ENCODE results near the gene CPNE4. TPM values are rescaled to one million over a fixed set of nuclear protein-coding genes. Genes with fewer than 3 reads are reported as not detected.

Gene CPNE4
- total RNA-seq, 1 donor from 2014 or later, result not detected

GRCh38 chr3:131612745-131613144, 422.1 kb downstream of the CPNE4 start:
- no peaks in the 10 kb centered on the region for H3K4me1 ChIP-seq (ENCODE audit: control insufficient read depth in 3 of 3, insufficient read depth in 3 of 3, low read length in 3 of 3)
- no peaks in the 10 kb centered on the region for H3K27me3 ChIP-seq (ENCODE audit: control insufficient read depth in 3 of 3, insufficient read depth in 3 of 3, low read length in 3 of 3)
- no peak overlapping the region for H3K9ac ChIP-seq (ENCODE audit: low read depth in 1 of 3, low read length in 3 of 3)
- H3K4me3 ChIP-seq (ENCODE audit: low read length in 3 of 3), result no peak overlapping the region
- H3K36me3 ChIP-seq (ENCODE audit: control insufficient read depth in 3 of 3, insufficient read depth in 3 of 3, low read length in 3 of 3), result no peaks in the 10 kb centered on the region
- H3K27ac ChIP-seq (ENCODE audit: low read depth, low read length), result no peak overlapping the region
- no peaks in the 10 kb centered on the region for H3K9me3 ChIP-seq (ENCODE audit: control insufficient read depth in 3 of 3, low read length in 3 of 3)

GRCh38 chr3:131610174-131610573, 424.6 kb downstream of the CPNE4 start:
- no peak overlapping the region for H3K9ac ChIP-seq (ENCODE audit: low read depth in 1 of 3, low read length in 3 of 3)
- H3K36me3 ChIP-seq (ENCODE audit: control insufficient read depth in 3 of 3, insufficient read depth in 3 of 3, low read length in 3 of 3), result no peaks in the 10 kb centered on the region
- H3K4me3 ChIP-seq (ENCODE audit: low read length in 3 of 3), result no peak overlapping the region
- H3K27ac ChIP-seq (ENCODE audit: low read depth, low read length), result no peak overlapping the region
- H3K27me3 ChIP-seq (ENCODE audit: control insufficient read depth in 3 of 3, insufficient read depth in 3 of 3, low read length in 3 of 3), result no peaks in the 10 kb centered on the region
- no peaks in the 10 kb centered on the region for H3K4me1 ChIP-seq (ENCODE audit: control insufficient read depth in 3 of 3, insufficient read depth in 3 of 3, low read length in 3 of 3)
- H3K9me3 ChIP-seq (ENCODE audit: control insufficient read depth in 3 of 3, low read length in 3 of 3), result no peaks in the 10 kb centered on the region

GRCh38 chr3:131608741-131609140, 426.1 kb downstream of the CPNE4 start:
- no peak overlapping the region for H3K4me3 ChIP-seq (ENCODE audit: low read length in 3 of 3)

GRCh38 chr3:131608296-131608695, 426.5 kb downstream of the CPNE4 start:
- Histone ChIP-seq H3K4me1 (ENCODE audit: control insufficient read depth in 3 of 3, insufficient read depth in 3 of 3, low read length in 3 of 3) (no peaks in the 10 kb centered on the region), H3K27ac (ENCODE audit: low read depth, low read length) (no peak overlapping the region), H3K9ac (ENCODE audit: low read depth in 1 of 3, low read length in 3 of 3) (no peak overlapping the region), H3K27me3 (ENCODE audit: control insufficient read depth in 3 of 3, insufficient read depth in 3 of 3, low read length in 3 of 3) (no peaks in the 10 kb centered on the region), H3K9me3 (ENCODE audit: control insufficient read depth in 3 of 3, low read length in 3 of 3) (no peaks in the 10 kb centered on the region), H3K4me3 (ENCODE audit: low read length in 3 of 3) (no peak overlapping the region), H3K36me3 (ENCODE audit: control insufficient read depth in 3 of 3, insufficient read depth in 3 of 3, low read length in 3 of 3) (no peaks in the 10 kb centered on the region)

More at GRCh38 chr3:131608741-131609140, 426.1 kb downstream of the CPNE4 start:
- no peaks in the 10 kb centered on the region for H3K4me1 ChIP-seq (ENCODE audit: control insufficient read depth in 3 of 3, insufficient read depth in 3 of 3, low read length in 3 of 3)
- no peak overlapping the region for H3K27ac ChIP-seq (ENCODE audit: low read depth, low read length)
- no peaks in the 10 kb centered on the region for H3K36me3 ChIP-seq (ENCODE audit: control insufficient read depth in 3 of 3, insufficient read depth in 3 of 3, low read length in 3 of 3)
- no peaks in the 10 kb centered on the region for H3K9me3 ChIP-seq (ENCODE audit: control insufficient read depth in 3 of 3, low read length in 3 of 3)
- no peaks in the 10 kb centered on the region for H3K27me3 ChIP-seq (ENCODE audit: control insufficient read depth in 3 of 3, insufficient read depth in 3 of 3, low read length in 3 of 3)
- no peak overlapping the region for H3K9ac ChIP-seq (ENCODE audit: low read depth in 1 of 3, low read length in 3 of 3)

GRCh38 chr3:131605916-131606315, 428.9 kb downstream of the CPNE4 start:
- H3K4me3 ChIP-seq (ENCODE audit: low read length in 3 of 3), result no peak overlapping the region
- no peaks in the 10 kb centered on the region for H3K36me3 ChIP-seq (ENCODE audit: control insufficient read depth in 3 of 3, insufficient read depth in 3 of 3, low read length in 3 of 3)
- no peak overlapping the region for H3K9ac ChIP-seq (ENCODE audit: low read depth in 1 of 3, low read length in 3 of 3)
- H3K27ac ChIP-seq (ENCODE audit: low read depth, low read length), result no peak overlapping the region
- H3K9me3 ChIP-seq (ENCODE audit: control insufficient read depth in 3 of 3, low read length in 3 of 3), result no peaks in the 10 kb centered on the region
- no peaks in the 10 kb centered on the region for H3K27me3 ChIP-seq (ENCODE audit: control insufficient read depth in 3 of 3, insufficient read depth in 3 of 3, low read length in 3 of 3)
- no peaks in the 10 kb centered on the region for H3K4me1 ChIP-seq (ENCODE audit: control insufficient read depth in 3 of 3, insufficient read depth in 3 of 3, low read length in 3 of 3)

GRCh38 chr3:131602011-131602779, 432.6 kb downstream of the CPNE4 start:
- Histone ChIP-seq H3K4me1 (ENCODE audit: control insufficient read depth in 3 of 3, insufficient read depth in 3 of 3, low read length in 3 of 3) (no peaks in the 10 kb centered on the region), H3K9ac (ENCODE audit: low read depth in 1 of 3, low read length in 3 of 3) (no peak overlapping the region)

GRCh38 chr3:131597816-131598215, 437.0 kb downstream of the CPNE4 start:
- Histone ChIP-seq H3K9me3 (ENCODE audit: control insufficient read depth in 3 of 3, low read length in 3 of 3) (no peaks in the 10 kb centered on the region), H3K27me3 (ENCODE audit: control insufficient read depth in 3 of 3, insufficient read depth in 3 of 3, low read length in 3 of 3) (no peaks in the 10 kb centered on the region), H3K4me3 (ENCODE audit: low read length in 3 of 3) (no peak overlapping the region), H3K9ac (ENCODE audit: low read depth in 1 of 3, low read length in 3 of 3) (no peak overlapping the region), H3K27ac (ENCODE audit: low read depth, low read length) (no peak overlapping the region), H3K4me1 (ENCODE audit: control insufficient read depth in 3 of 3, insufficient read depth in 3 of 3, low read length in 3 of 3) (no peaks in the 10 kb centered on the region), H3K36me3 (ENCODE audit: control insufficient read depth in 3 of 3, insufficient read depth in 3 of 3, low read length in 3 of 3) (no peaks in the 10 kb centered on the region)

More at GRCh38 chr3:131602011-131602779, 432.6 kb downstream of the CPNE4 start:
- Histone ChIP-seq H3K4me3 (ENCODE audit: low read length in 3 of 3) (no peak overlapping the region), H3K9me3 (ENCODE audit: control insufficient read depth in 3 of 3, low read length in 3 of 3) (no peaks in the 10 kb centered on the region), H3K27me3 (ENCODE audit: control insufficient read depth in 3 of 3, insufficient read depth in 3 of 3, low read length in 3 of 3) (no peaks in the 10 kb centered on the region), H3K36me3 (ENCODE audit: control insufficient read depth in 3 of 3, insufficient read depth in 3 of 3, low read length in 3 of 3) (no peaks in the 10 kb centered on the region), H3K27ac (ENCODE audit: low read depth, low read length) (no peak overlapping the region)

GRCh38 chr3:131596884-131597283, 437.9 kb downstream of the CPNE4 start:
- no peaks in the 10 kb centered on the region for H3K4me1 ChIP-seq (ENCODE audit: control insufficient read depth in 3 of 3, insufficient read depth in 3 of 3, low read length in 3 of 3)
- no peak overlapping the region for H3K9ac ChIP-seq (ENCODE audit: low read depth in 1 of 3, low read length in 3 of 3)
- H3K4me3 ChIP-seq (ENCODE audit: low read length in 3 of 3), result no peak overlapping the region
- H3K27me3 ChIP-seq (ENCODE audit: control insufficient read depth in 3 of 3, insufficient read depth in 3 of 3, low read length in 3 of 3), result no peaks in the 10 kb centered on the region
- H3K9me3 ChIP-seq (ENCODE audit: control insufficient read depth in 3 of 3, low read length in 3 of 3), result no peaks in the 10 kb centered on the region
- no peak overlapping the region for H3K27ac ChIP-seq (ENCODE audit: low read depth, low read length)
- no peaks in the 10 kb centered on the region for H3K36me3 ChIP-seq (ENCODE audit: control insufficient read depth in 3 of 3, insufficient read depth in 3 of 3, low read length in 3 of 3)

- no peak overlapping the region for H3K9ac ChIP-seq (ENCODE audit: low read depth in 1 of 3, low read length in 3 of 3)
- peaks cover 0 to 2% (median 0%) of the 10 kb centered on the region in 3 donors for H3K27me3 ChIP-seq (ENCODE audit: control insufficient read depth in 3 of 3, insufficient read depth in 3 of 3, low read length in 3 of 3)
- H3K36me3 ChIP-seq (ENCODE audit: control insufficient read depth in 3 of 3, insufficient read depth in 3 of 3, low read length in 3 of 3), result no peaks in the 10 kb centered on the region
- H3K9me3 ChIP-seq (ENCODE audit: control insufficient read depth in 3 of 3, low read length in 3 of 3), result no peaks in the 10 kb centered on the region
- H3K27ac ChIP-seq (ENCODE audit: low read depth, low read length), result no peak overlapping the region
- no peak overlapping the region for H3K4me3 ChIP-seq (ENCODE audit: low read length in 3 of 3)
- no peaks in the 10 kb centered on the region for H3K4me1 ChIP-seq (ENCODE audit: control insufficient read depth in 3 of 3, insufficient read depth in 3 of 3, low read length in 3 of 3)
Measured at GRCh38 chr3:131591394-131592014, 443.3 kb downstream of the CPNE4 start.

- no peak overlapping the region for H3K27ac ChIP-seq (ENCODE audit: low read depth, low read length)
- H3K36me3 ChIP-seq (ENCODE audit: control insufficient read depth in 3 of 3, insufficient read depth in 3 of 3, low read length in 3 of 3), result no peaks in the 10 kb centered on the region
- H3K4me3 ChIP-seq (ENCODE audit: low read length in 3 of 3), result no peak overlapping the region
Measured at GRCh38 chr3:131586277-131586676, 448.5 kb downstream of the CPNE4 start.

More at GRCh38 chr3:131586277-131586676, 448.5 kb downstream of the CPNE4 start:
- no peaks in the 10 kb centered on the region for H3K9me3 ChIP-seq (ENCODE audit: control insufficient read depth in 3 of 3, low read length in 3 of 3)
- no peak overlapping the region for H3K9ac ChIP-seq (ENCODE audit: low read depth in 1 of 3, low read length in 3 of 3)
- H3K27me3 ChIP-seq (ENCODE audit: control insufficient read depth in 3 of 3, insufficient read depth in 3 of 3, low read length in 3 of 3), result peaks cover 0 to 2% (median 0%) of the 10 kb centered on the region in 3 donors
- H3K4me1 ChIP-seq (ENCODE audit: control insufficient read depth in 3 of 3, insufficient read depth in 3 of 3, low read length in 3 of 3), result no peaks in the 10 kb centered on the region

Measured in skeletal muscle tissue (tissue), 4 donors.